CD4-positive, alpha-beta T cell treated with Interleukin-12 subunit alpha and Interleukin-12 subunit beta, for 1 hour (primary cell): ENCODE measurements around the gene MOB2.

Source experiments
- DNase-seq: peaks from one replicate; pipeline ENCODE4 v3.0.0-alpha.2; 2020

Gene MOB2

DNA sequence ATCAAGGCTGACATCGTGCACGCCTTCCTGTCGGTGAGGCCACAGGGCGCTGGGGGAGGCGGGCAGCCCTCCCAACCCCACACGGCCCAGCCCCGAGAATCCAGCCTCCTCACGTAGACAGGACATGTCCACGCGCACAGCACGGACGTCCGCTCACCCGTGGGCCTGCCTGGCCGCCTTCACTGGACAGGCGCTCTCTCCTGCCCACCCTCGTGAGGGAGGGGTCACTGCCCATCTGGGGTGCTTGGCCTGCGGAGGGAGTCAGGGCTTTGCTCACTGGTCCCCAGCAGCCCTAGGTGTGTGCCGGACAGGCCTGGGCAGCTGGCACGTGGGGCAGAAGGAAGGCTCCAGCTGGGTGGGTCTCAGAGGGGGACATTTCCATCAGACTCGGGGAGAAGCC, 32.0 kb downstream of the MOB2 start:
- DNase-seq, result no peak

DNA sequence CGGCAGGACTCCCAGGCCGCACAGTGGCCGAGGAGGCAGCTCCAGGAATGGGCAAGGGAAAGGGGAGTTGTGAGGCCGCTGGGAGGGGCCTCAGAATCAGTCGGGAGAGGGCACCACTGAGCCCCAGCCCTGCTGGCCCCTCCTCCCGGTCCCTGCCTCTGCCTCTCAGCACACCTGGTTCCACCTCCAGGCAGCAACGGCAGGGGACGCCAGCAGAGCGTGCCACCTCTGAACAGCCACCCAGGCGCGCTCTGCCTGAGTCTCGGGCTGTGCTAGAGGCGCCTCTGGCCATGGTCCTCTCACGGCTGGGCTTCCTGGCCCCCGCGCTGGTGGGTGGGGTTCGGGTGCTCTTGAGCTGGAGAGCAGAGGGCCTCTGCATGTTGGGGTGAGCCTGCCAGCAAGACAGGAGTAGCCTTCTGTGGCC, 33.0 kb downstream of the MOB2 start:
- DNase-seq, result peak; percentile 53

DNA sequence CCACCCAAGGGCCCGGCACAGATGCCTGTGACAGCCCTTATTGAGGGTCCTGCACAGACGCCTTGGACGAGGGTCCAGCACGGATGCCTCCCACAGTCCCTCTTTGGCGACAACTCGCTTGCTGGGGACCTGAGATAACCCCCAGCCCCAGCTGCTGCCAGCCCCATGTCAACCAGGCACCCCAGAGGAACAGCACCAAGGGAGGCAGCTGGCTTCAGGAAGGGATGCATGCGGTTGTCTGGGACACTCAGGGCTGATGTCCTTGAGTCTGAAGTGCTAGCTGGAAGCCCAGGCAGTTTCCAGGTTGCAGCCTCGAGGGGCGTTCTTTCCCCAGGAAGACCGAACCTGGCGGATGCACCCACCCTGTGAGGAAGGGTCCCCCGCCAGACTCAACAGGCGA, 33.8 kb downstream of the MOB2 start:
- no peak for DNase-seq

DNA sequence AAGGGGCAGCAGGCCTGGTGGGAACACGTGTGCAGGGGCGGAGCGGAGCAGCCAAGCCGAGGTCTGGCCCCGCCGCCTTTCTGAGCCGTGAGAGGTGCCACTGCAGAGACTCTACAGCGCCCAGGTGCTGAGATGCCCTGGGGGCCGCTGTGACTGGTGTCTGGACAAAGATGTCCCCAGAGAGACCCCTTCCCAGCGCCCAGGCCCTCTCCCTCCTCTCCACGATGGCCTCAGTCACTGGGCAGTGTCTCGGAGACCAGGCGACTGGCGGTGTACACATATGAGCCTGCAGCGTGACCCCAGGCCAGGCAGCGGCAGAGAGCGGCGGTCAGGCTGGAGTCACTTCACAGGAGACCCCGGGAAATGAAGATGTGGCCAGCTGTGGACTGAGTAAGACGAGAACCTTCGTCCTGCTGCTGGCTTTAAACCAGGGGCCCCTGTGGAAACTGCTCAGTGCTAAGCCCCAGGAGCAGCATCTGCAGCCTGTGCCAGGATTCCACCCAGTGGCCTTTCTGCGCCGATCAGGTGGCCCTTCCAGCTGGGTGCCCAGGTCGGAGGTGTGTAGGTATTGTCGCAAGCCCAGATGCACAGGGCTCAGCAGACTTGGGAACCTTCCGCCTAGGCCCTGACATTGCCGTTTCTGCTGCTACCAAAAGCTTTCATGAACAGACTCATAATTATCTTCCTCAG, 34.7 kb downstream of the MOB2 start:
- DNase-seq, result no peak

DNA sequence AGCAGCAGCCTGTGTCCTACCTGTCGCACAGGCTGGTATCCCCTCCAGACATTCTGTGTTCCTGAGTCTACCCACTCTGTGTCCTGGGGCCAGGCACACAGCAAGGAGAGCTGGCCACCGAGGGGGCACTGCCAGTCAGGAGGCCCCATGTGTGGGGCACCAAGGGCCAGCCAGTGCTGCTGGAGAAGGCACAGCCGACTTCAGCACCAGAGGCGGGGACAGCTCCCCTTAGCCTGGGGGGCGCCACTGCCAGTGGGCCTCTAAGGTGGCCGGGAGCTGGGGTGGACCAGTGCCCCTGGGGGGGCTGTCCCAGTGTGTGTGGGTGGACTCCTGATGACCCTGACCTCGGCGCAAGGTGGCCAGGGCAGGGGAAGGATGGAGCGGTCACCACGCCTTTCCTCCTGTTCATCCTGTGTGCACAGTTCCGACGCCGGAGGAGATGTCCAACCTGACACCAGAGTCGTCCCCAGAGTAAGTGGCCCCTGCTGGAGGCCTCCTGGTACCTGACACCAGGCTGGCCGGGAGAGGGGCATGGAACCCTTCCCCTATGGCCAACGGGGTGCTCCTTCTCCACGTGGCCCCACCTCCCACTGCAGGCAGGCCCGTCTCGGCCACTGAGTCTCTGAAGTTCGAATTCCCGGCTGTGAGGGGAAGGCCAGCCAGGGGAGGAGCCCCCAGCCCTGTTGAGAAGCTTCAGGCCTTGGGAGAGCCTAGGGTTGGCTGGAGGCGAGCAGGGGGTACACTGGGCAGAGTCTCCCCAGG, 35.4 kb downstream of the MOB2 start:
- no peak for DNase-seq

DNA sequence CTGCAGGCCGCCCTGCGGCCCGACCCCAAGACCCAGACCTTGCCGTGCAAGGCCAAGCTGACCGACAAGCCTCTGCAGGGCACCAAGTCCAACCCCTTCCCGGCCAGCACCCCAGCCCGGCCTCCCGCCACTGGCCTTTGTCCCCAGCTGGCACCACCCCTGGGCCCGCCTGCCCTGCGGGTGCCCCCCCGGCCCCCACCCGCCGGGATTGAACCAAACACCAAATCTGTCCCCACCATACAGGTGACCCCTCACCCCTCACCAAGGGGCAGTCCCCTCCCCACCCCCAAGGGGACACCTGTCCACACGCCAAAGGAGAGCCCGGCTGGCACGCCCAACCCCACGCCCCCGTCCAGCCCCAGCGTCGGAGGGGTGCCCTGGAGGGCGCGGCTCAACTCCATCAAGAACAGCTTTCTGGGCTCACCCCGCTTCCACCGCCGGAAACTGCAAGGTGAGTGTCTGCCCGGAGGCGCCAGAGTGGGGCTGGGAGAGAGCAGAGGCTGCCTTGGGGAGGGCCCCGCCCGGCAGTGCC, 36.2 kb downstream of the MOB2 start:
- DNase-seq, result no peak

DNA sequence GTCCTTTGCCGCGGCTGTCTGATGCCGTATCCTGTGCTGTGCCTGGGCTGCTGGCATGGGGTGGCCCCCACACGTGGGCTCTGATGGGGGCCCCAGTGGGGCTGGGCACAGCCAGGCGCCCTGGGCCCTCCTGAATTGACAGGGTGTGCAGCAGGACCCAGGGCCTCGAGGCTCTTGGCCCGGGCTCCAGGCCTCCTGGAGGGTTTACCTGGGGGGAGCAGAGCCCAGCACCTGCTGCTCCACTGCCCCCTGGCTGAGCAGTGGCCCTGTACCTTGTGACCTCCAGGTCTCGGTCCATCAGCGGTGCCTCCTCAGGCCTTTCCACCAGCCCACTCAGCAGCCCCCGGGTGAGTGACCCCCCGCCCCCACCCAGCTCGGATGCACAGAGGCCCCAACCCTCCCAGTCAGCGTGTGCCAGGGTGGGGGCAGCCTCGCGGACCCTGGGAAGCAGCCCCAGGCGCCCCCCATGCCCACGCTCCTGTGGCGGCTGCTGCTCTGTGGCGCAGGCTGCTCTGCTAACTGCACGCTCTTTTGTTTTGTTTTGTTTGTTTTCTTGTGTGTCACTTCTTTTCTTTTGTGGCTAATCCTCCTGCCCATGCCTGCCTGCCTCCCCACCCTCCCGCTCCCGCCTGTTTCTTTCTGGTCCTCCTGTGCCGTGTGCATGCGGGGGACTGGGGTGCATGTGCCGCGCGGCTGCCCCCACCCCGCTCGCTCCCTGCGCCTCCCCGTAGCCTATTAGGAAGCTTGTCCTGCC, 36.9 kb downstream of the MOB2 start:
- no peak for DNase-seq

DNA sequence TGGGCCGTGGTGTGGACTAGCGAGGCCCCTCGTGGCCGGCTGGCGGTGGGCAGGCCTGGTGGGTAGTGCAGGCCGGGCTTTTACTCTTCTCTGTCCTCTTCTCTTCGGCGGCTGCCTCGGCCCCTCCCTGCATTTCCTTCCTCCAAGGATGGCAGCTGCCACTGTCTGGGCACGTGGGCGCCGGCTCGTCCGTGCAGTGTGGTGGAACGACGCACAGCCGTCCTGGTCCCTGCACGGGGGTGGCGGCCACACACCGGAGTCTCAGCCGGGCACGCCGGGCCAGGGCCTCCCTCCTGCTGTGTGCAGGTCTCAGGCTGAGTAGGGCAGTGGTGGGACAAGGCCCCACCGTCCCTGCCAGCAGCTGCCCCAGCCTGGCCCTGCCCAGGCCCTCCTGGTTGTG, 37.7 kb downstream of the MOB2 start:
- no peak for DNase-seq

DNA sequence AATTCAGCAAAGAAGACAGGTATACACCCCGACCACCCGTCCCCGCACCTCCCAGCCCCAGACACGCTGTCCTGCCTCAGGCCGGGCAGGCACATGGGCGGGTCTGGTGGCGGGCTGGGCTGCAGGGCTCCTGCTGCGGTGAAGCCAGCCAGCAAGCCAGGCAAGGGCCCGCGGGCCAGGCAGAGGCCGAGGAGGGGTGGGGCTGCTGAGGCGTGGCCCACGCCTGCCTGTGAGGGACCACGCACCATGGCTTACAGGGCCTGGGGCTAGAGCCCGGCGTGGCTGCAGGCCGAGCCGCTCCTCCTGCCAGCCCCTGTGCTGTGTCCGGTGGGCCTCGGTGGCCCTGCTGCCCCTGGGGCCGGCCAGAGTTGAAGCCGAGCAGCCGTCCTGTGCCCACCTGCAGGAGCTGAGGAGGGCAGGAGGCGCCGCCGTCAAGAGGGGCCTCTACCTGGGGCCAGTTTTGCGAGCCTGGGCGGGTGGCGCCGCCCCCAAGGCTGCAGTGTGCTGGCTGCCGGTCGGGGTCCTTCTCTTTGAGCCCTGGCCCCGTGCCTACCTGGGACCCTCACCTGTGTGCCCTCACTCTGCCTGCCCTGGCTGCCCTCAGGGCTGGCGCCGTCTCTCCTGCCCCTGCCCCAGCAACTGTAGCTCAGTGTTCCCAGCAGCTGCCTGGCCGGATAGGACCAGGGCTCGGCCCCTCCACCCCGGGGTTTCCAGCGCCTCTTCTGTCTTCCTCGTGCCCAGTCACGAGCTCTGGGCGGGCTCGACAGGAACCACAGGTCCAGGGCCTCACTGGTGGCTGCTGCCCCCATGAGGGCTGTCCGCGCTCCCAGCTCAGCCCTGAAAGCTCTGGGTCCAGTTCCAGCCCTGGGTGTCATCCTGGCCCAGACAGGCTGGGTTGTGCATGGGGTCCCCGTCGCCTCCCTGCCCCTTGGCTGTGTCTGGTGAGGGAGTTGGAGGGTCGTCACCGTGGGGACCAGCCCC, 38.4 kb downstream of the MOB2 start:
- DNase-seq, result no peak

DNA sequence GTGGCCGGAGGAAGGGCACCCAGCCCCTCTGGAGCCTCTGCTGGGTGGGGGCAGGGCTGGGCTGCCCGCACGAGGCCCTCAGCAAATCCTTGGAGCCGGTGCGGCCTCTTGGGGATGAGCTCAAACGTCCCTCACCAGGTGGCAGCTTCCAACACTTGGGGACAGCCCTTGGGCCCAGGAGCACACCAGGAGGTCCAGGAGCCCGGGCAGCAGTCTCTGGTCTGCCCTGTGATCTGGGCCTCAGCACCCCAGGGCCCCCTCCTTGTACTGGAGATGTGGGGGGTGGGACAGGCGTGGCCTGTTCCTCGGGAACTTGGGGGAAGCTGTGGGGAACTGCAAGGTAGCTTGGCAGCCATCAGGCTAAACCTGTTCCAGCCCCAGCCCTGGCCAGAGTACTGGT, 40.0 kb downstream of the MOB2 start:
- DNase-seq, result no peak

- DNase-seq, result no peak
Observed at GRCh38 chr11:1445741-1446445, 40.7 kb downstream of the MOB2 start.

DNA sequence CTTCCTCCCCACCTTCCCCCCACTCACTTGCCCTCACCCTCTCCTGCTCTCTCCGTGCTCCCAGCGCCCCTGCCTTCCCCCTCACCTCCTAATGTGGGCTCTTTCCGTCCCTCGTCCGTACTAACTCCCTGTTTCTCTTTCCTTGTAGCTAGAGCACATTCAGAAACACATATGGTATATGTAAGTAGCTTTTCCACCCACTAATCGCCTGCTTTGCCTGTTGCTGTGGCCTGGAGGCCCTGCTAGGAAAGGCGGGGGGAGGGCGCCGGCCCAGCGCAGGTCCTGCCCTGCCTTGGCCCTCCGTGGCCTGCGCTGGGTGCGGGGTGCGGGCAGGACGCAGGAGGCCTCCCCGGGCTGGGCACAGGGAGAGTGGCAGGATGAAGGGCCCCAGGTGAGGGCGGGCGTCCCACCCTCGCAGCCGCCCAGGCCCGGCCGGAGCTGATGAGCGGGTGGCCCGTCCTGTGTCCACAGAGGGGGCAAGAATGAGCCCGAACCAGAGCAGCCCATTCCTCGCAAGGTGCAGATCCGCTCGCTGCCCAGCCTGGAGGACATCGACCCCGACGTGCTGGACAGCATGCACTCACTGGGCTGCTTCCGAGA, 41.7 kb downstream of the MOB2 start:
- DNase-seq, result no peak

- no peak for DNase-seq
Observed at GRCh38 chr11:1444321-1444720, 42.3 kb downstream of the MOB2 start.

DNA sequence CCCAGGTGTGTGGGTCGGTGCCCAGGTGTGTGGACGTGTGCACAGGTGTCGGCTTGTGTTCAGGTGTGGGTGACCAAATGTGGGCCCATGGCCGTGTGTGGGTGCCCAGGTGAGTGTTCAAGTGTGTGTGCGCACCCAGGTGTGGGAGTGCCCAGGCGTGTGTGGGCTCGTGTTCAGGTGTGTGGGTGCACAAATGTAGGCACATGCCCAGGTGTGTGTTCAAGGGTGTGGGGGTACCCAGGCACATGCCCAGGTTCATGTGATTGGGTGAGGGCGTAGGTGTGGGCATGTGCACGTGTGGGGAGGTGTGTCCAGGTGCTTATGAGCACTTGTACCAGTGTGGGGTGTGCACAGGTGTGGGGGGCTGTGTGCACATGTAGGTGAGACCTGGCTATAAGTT, 42.8 kb downstream of the MOB2 start:
- DNase-seq, result no peak

DNA sequence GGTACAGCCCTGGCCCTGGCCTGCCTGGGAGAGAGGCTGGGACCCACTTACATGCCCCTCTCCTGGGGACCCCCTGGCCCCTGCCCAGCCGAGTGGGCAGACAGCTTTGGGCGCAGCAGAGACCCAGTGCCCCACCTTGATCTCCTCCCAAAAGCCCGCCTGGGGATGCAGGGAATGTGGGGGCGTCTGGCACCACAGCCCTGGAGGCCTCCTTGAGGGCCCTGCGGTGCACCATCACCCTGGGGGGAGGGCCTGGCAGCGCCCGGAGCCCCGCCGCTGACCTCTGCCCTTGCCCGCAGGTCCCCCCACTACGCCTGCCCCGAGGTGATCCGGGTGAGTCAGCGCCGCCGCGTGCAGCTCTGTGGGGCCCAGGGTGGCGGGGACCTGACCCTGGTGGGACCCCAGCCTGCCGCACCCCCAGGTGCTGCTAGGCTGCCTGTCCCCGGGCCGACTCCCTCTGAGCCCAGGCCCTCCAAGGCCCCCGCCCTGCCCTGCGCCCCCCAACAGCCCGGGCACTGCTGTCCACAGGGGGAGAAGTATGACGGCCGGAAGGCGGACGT, 43.7 kb downstream of the MOB2 start:
- DNase-seq, result no peak

- no peak for DNase-seq
Observed at GRCh38 chr11:1442163-1442562, 44.4 kb downstream of the MOB2 start.

- no peak for DNase-seq
Observed at GRCh38 chr11:1440496-1440895, 46.1 kb downstream of the MOB2 start.

GRCh38 chr11:1440066-1440465, 46.5 kb downstream of the MOB2 start:
- no peak for DNase-seq

GRCh38 chr11:1439341-1439740, 47.2 kb downstream of the MOB2 start:
- no peak for DNase-seq

GRCh38 chr11:1438967-1439330, 47.6 kb downstream of the MOB2 start:
- no peak for DNase-seq
